Neural progenitor cell (in vitro differentiated cells): ENCODE data around the gene RNF13. TPM values are rescaled to one million over a fixed set of nuclear protein-coding genes. Genes with fewer than 3 reads are reported as not detected.

ENCODE experiments used
- DNase-seq: peaks from one replicate; pipeline ENCODE4 v3.0.0-alpha.2; 2016; ENCODE audit warnings: low spot score
- H2AFZ ChIP-seq: fragments of 200-600 bp; sonication (generic); replicated peaks from 2 replicates; pipeline ENCODE4 v1.6.1; 2016; ENCODE audit warnings: antibody characterized with exemption
- H3F3A ChIP-seq: fragments of 200-600 bp; sonication (generic); 2 replicates; pipeline ENCODE4 v1.6.1; 2016; ENCODE audit warnings: antibody characterized with exemption, low read depth
- H3K27ac ChIP-seq: fragments of 200-600 bp; sonication (generic); 2 replicates; pipeline ENCODE4 v1.5.1; 2016; ENCODE audit warnings: mild to moderate bottlenecking
- H3K27me3 ChIP-seq: fragments of 200-600 bp; sonication (generic); 2 replicates; pipeline ENCODE4 v1.6.1; 2016; ENCODE audit warnings: mild to moderate bottlenecking, moderate library complexity
- H3K36me3 ChIP-seq: fragments of 200-600 bp; sonication (generic); 2 replicates; pipeline ENCODE4 v1.5.1; 2016
- H3K4me1 ChIP-seq: fragments of 200-600 bp; sonication (generic); 2 replicates; pipeline ENCODE4 v1.6.1; 2016; ENCODE audit warnings: mixed run types
- H3K4me2 ChIP-seq: fragments of 200-600 bp; sonication (generic); 2 replicates; pipeline ENCODE4 v1.6.1; 2016
- H3K4me3 ChIP-seq: fragments of 200-600 bp; sonication (generic); 2 replicates; pipeline ENCODE4 v1.5.1; 2016
- H3K79me2 ChIP-seq: fragments of 200-600 bp; sonication (generic); 2 replicates; pipeline ENCODE4 v1.6.1; 2016; ENCODE audit warnings: low read depth
- H3K9ac ChIP-seq: fragments of 200-600 bp; sonication (generic); 2 replicates; pipeline ENCODE4 v1.6.1; 2016
- H3K9me3 ChIP-seq: fragments of 200-600 bp; sonication (generic); 2 replicates; pipeline ENCODE4 v1.5.1; 2016; ENCODE audit warnings: low read depth
- H4K20me1 ChIP-seq: fragments of 200-600 bp; sonication (generic); 2 replicates; pipeline ENCODE4 v1.6.1; 2016; ENCODE audit warnings: low read depth
- H3K27ac Mint-ChIP-seq: 3 replicates; pipeline ENCODE4 v1.8.0; 2021; ENCODE audit warnings: mixed read lengths
- H3K27me3 Mint-ChIP-seq: 2 replicates; pipeline ENCODE4 v1.8.0; 2022; ENCODE audit warnings: low read depth, mild to moderate bottlenecking, inconsistent platforms, moderate library complexity, mixed read lengths; ENCODE audit not compliant: insufficient read depth
- H3K36me3 Mint-ChIP-seq: 3 replicates; pipeline ENCODE4 v1.8.0; 2021; ENCODE audit warnings: mixed read lengths
- H3K4me1 Mint-ChIP-seq: 3 replicates; pipeline ENCODE4 v1.8.0; 2021; ENCODE audit warnings: mixed read lengths
- H3K4me3 Mint-ChIP-seq: 3 replicates; pipeline ENCODE4 v1.8.0; 2021; ENCODE audit warnings: mild to moderate bottlenecking, moderate library complexity, mixed read lengths
- H3K9me3 Mint-ChIP-seq: 3 replicates; pipeline ENCODE4 v1.8.0; 2020; ENCODE audit warnings: mixed read lengths
- EZH2 ChIP-seq: fragments of 200-600 bp; sonication (generic); IDR thresholded peaks from 2 replicates; pipeline ENCODE4 v1.6.1; 2017; ENCODE audit warnings: antibody characterized with exemption, mild to moderate bottlenecking, moderate library complexity
- EZH2phosphoT487 ChIP-seq: fragments of 200-600 bp; sonication (generic); IDR thresholded peaks from 2 replicates; pipeline ENCODE4 v1.6.1; 2017; ENCODE audit warnings: antibody characterized with exemption
- total RNA-seq: library from RNA; depleted of rRNA; stranded (reverse); fragments of >200 nt; gene quantifications from 2 replicates; pipeline ENCODE4 v1.2.3, GENCODE V29; 2015; ENCODE audit warnings: low replicate concordance
- TF ChIP-seq, protein P1 (sequence below): fragments of 200-600 bp; sonication (generic); IDR thresholded peaks from 2 replicates; pipeline ENCODE4 v1.5.1; 2017; ENCODE audit warnings: antibody characterized with exemption, mild to moderate bottlenecking

RNF13 gene
- total RNA-seq, 1 donor from 2014 or later: 45.2 TPM

DNA sequence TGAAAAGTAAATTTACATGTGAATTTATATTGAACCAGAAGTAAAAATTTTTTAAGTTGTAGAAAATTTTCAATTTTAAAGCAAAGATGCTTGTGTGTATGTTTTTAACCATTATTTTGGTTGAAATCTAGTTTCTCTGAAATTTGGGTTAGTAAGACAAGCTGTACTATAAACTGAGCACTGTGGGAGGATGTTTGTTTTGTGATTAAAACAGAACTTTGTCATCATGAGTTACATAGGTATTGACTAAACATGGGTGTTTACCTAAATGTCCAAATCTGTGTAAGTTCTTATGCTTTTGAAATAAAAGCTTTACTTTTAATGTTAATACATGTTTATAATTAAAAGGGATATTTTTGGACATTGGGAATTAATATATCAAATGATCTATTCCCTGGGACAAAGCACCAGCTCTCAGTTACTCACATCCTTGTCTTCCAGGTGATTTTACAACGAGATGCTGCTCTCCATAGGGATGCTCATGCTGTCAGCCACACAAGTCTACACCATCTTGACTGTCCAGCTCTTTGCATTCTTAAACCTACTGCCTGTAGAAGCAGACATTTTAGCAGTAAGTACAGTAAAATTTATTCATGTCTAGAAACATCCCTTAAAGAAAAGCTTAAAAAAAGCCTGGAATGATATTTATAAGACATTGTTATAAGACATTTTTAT lies 32.7 kb downstream of the RNF13 start:
- Histone ChIP-seq H3K9ac (no peak overlapping the region), H3K4me3 (no peak overlapping the region), H3K4me1 (no peaks in the 10 kb centered on the region), H3K27me3 (no peaks in the 10 kb centered on the region), H3K36me3 (no peaks in the 10 kb centered on the region), H3F3A (no peaks in the 10 kb centered on the region), H3K4me2 (no peak overlapping the region), H2AFZ (no peak overlapping the region), H3K9me3 (no peaks in the 10 kb centered on the region), H4K20me1 (peaks cover 4% of the 10 kb centered on the region), H3K27ac (no peak overlapping the region), H3K79me2 (peaks cover 25% of the 10 kb centered on the region)
- DNase-seq: no peak
- H3K27me3 Mint-ChIP-seq: no peaks in the 10 kb centered on the region
- TF ChIP-seq EZH2 (no peak), EZH2phosphoT487 (no peak)
- TF ChIP-seq, protein P1, sequence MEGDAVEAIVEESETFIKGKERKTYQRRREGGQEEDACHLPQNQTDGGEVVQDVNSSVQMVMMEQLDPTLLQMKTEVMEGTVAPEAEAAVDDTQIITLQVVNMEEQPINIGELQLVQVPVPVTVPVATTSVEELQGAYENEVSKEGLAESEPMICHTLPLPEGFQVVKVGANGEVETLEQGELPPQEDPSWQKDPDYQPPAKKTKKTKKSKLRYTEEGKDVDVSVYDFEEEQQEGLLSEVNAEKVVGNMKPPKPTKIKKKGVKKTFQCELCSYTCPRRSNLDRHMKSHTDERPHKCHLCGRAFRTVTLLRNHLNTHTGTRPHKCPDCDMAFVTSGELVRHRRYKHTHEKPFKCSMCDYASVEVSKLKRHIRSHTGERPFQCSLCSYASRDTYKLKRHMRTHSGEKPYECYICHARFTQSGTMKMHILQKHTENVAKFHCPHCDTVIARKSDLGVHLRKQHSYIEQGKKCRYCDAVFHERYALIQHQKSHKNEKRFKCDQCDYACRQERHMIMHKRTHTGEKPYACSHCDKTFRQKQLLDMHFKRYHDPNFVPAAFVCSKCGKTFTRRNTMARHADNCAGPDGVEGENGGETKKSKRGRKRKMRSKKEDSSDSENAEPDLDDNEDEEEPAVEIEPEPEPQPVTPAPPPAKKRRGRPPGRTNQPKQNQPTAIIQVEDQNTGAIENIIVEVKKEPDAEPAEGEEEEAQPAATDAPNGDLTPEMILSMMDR: no peak
- H3K4me3 Mint-ChIP-seq: no peak overlapping the region
- peaks cover 20% of the 10 kb centered on the region for H3K36me3 Mint-ChIP-seq
- H3K9me3 Mint-ChIP-seq: peaks cover 2% of the 10 kb centered on the region
- H3K4me1 Mint-ChIP-seq: no peaks in the 10 kb centered on the region
- no peak overlapping the region for H3K27ac Mint-ChIP-seq

DNA sequence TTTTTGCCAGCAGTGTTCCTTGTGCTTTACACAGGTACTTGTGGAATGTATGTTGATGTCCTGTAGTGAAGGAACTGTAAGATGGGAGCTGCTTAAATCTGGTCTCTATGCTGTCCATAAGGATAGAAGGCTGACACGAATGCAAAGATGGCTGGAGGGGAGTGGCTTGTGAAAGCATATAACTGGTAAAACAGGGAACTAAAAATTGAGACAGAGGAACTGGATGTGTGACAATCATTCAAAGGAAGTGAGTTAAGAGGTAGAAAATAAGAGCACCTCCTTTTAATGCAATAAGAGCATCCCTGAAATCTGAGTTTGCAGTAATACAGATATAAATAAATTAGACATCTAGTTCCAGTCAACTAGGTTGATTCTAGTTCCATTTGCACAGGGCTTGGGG lies 35.2 kb downstream of the RNF13 start:
- Mint-ChIP-seq H3K4me3 (no peak overlapping the region), H3K36me3 (peaks cover 20% of the 10 kb centered on the region), H3K4me1 (no peaks in the 10 kb centered on the region), H3K27me3 (no peaks in the 10 kb centered on the region), H3K9me3 (no peaks in the 10 kb centered on the region), H3K27ac (no peak overlapping the region)
- H3F3A ChIP-seq: no peaks in the 10 kb centered on the region
- H3K9ac ChIP-seq: no peak overlapping the region
- H3K36me3 ChIP-seq: no peaks in the 10 kb centered on the region
- no peak for DNase-seq
- H3K4me2 ChIP-seq: no peak overlapping the region
- TF ChIP-seq, protein P1: no peak
- TF ChIP-seq EZH2: no peak
- TF ChIP-seq EZH2phosphoT487: no peak
- H3K27ac ChIP-seq: no peak overlapping the region
- no peaks in the 10 kb centered on the region for H3K4me1 ChIP-seq
- no peaks in the 10 kb centered on the region for H3K27me3 ChIP-seq
- peaks cover 4% of the 10 kb centered on the region for H4K20me1 ChIP-seq
- H2AFZ ChIP-seq: no peak overlapping the region
- no peak overlapping the region for H3K4me3 ChIP-seq
- peaks cover 13% of the 10 kb centered on the region for H3K79me2 ChIP-seq
- no peaks in the 10 kb centered on the region for H3K9me3 ChIP-seq

DNA sequence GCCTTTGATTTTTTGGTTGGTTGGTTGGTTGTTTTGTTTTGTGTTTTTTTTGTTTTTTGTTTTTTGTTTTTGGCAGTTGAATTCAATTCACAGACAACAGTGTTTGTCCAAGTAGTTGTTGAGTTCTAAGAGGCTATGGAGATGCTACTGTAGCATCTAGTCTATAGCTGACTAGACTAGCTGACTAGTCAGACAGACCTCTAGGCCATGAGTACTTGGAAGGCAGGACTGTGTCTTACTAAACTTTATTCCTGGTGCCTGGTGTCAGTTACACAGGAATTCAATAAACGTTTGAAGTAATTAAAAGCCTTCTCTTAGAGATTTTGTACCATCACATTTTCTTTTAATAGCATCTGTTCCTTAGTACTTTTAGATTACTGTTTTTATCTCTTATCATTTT lies 35.7 kb downstream of the RNF13 start:
- Mint-ChIP-seq H3K27ac (no peak overlapping the region), H3K9me3 (no peaks in the 10 kb centered on the region), H3K27me3 (no peaks in the 10 kb centered on the region), H3K36me3 (peaks cover 21% of the 10 kb centered on the region), H3K4me3 (no peak overlapping the region), H3K4me1 (no peaks in the 10 kb centered on the region)
- Histone ChIP-seq H3K9me3 (no peaks in the 10 kb centered on the region), H3K36me3 (no peaks in the 10 kb centered on the region), H4K20me1 (no peaks in the 10 kb centered on the region), H2AFZ (no peak overlapping the region), H3K79me2 (peaks cover 10% of the 10 kb centered on the region), H3K27ac (no peak overlapping the region), H3K4me1 (no peaks in the 10 kb centered on the region), H3K27me3 (no peaks in the 10 kb centered on the region), H3K4me3 (no peak overlapping the region), H3K4me2 (no peak overlapping the region), H3K9ac (no peak overlapping the region), H3F3A (no peaks in the 10 kb centered on the region)
- DNase-seq: no peak
- TF ChIP-seq EZH2phosphoT487 (no peak), EZH2 (no peak)
- TF ChIP-seq, protein P1: no peak
